ENCODE results near the gene COL9A3. TPM values are rescaled to one million over a fixed set of nuclear protein-coding genes. Genes with fewer than 3 reads are reported as not detected.

COL9A3 gene
- total RNA-seq, 1 experiment from 2014 or later: 136 TPM

GRCh38 chr20:62812181-62812906 is 4.5 kb upstream of the COL9A3 start (continued):
- TF ChIP-seq ZNF512 (CRISPR knock-in tag; IDR thresholded peaks at IDR 0.05; ENCODE audit: borderline replicate concordance) (no peak), ZNF263 (CRISPR knock-in tag; IDR thresholded peaks at IDR 0.05; ENCODE audit: low read depth) (no peak), ZNF219 (CRISPR knock-in tag; IDR thresholded peaks at IDR 0.05; ENCODE audit: borderline replicate concordance) (no peak), E2F1 (CRISPR knock-in tag; IDR thresholded peaks at IDR 0.05) (no peak)

- Mint-ChIP-seq H3K9me3 (no peaks in the 10 kb centered on the region), H3K4me3 (no peak overlapping the region), H3K36me3 (peaks cover 3% of the 10 kb centered on the region; the same call in 1 of the 2 replicates), H3K27me3 (ENCODE audit: low read depth) (no peaks in the 10 kb centered on the region; the same call in 1 of the 2 replicates), H3K27ac (no peak overlapping the region), H3K4me1 (peaks cover 11% of the 10 kb centered on the region)
- DNase-seq (ENCODE audit: low spot score) (no peak), ATAC-seq (no peak)
- CTCF ChIA-PET: no interaction called here
- POLR2A ChIA-PET: no interaction called here
- TF ChIP-seq ERG (CRISPR knock-in tag; IDR thresholded peaks at IDR 0.05): no peak
- TF ChIP-seq GTF2I (CRISPR knock-in tag; conservative IDR thresholded peaks at IDR 0.05): no peak
- no peak for TF ChIP-seq ESRRA (CRISPR knock-in tag; IDR thresholded peaks at IDR 0.05; ENCODE audit: borderline replicate concordance)
- no peak for TF ChIP-seq CREB1 (CRISPR knock-in tag; IDR thresholded peaks at IDR 0.05)
- TF ChIP-seq NR3C1 (CRISPR knock-in tag; conservative IDR thresholded peaks at IDR 0.05; ENCODE audit: low read depth): no peak
- TF ChIP-seq TCF7 (CRISPR knock-in tag; IDR thresholded peaks at IDR 0.05; ENCODE audit: low read depth): no peak
- TF ChIP-seq ZNF317 (CRISPR knock-in tag; IDR thresholded peaks at IDR 0.05; ENCODE audit: borderline replicate concordance, low read depth): no peak
- TF ChIP-seq OVOL2 (CRISPR knock-in tag; IDR thresholded peaks at IDR 0.05; ENCODE audit: borderline replicate concordance): no peak
- TF ChIP-seq ZNF671 (CRISPR knock-in tag; IDR thresholded peaks at IDR 0.05): no peak
- TF ChIP-seq RELA (CRISPR knock-in tag; IDR thresholded peaks at IDR 0.05; ENCODE audit: borderline replicate concordance): no peak
- TF ChIP-seq CREM (CRISPR knock-in tag; IDR thresholded peaks at IDR 0.05): no peak
- no peak for TF ChIP-seq USF1 (CRISPR knock-in tag; IDR thresholded peaks at IDR 0.05)
- TF ChIP-seq NR2C2 (CRISPR knock-in tag; IDR thresholded peaks at IDR 0.05): no peak
- no peak for TF ChIP-seq ZNF512 (CRISPR knock-in tag; IDR thresholded peaks at IDR 0.05; ENCODE audit: borderline replicate concordance)
- TF ChIP-seq HMGXB4 (CRISPR knock-in tag; IDR thresholded peaks at IDR 0.05): no peak
- TF ChIP-seq ZMAT4 (CRISPR knock-in tag; IDR thresholded peaks at IDR 0.05): no peak
- TF ChIP-seq TP53 (CRISPR knock-in tag; IDR thresholded peaks at IDR 0.05): no peak
- TF ChIP-seq ZNF423 (CRISPR knock-in tag; IDR thresholded peaks at IDR 0.05): no peak
Measured at GRCh38 chr20:62812907-62813200, 4.0 kb upstream of the COL9A3 start.

Data from WTC11 (cell line).